Pancreas (tissue), 10 donors: ENCODE data around the gene VSX1. TPM values are rescaled to one million over a fixed set of nuclear protein-coding genes. Genes with fewer than 3 reads are reported as not detected.

Source experiments
- ATAC-seq, 4 donors: fragments of 200-7000 bp; cut with Tn5 transposase; one replicate each; pipeline versions ENCODE4 v1.8.0 to v1.9.1; 2020; ENCODE audit warnings: mild to moderate bottlenecking in 4 of 4, moderate library complexity in 4 of 4
- DNase-seq, 6 donors: peaks; one replicate each; pipeline ENCODE4 v3.0.0-alpha.2; 2020
- FAIRE-seq: peaks from 2 replicates; lab custom pipeline; 2012; peaks lifted over from hg19 to GRCh38; lab: Jason Lieb, UNC
- H3K27ac ChIP-seq, 4 donors: fragments of 200-600 bp; sonication (generic); 1 replicate in 3 of 4; 2 replicates in 1 of 4; pipeline versions ENCODE4 v1.5.0 to v1.8.0; 2020
- H3K27me3 ChIP-seq, 4 donors: fragments of 200-600 bp; one replicate each; pipeline ENCODE4 v1.8.0; 2021
- H3K36me3 ChIP-seq, 3 donors: fragments of 200-600 bp; sonication (generic) in 1 of 3; one replicate each; pipeline versions ENCODE4 v1.5.0 to v1.8.0; 2020 to 2021
- H3K4me1 ChIP-seq, 3 donors: fragments of 200-600 bp; one replicate each; pipeline ENCODE4 v1.8.0; 2021
- H3K4me3 ChIP-seq, 4 donors: fragments of 200-600 bp; sonication (generic) in 2 of 4; one replicate each; pipeline versions ENCODE4 v1.5.0 to v1.8.0; 2020 to 2021
- H3K9me3 ChIP-seq, 4 donors: fragments of 200-600 bp; one replicate each; pipeline ENCODE4 v1.8.0; 2021
- CTCF ChIP-seq, 4 donors: fragments of 200-600 bp; sonication (generic) in 3 of 4; IDR thresholded peaks; one replicate each; pipeline versions ENCODE4 v1.5.0 to v1.8.0; 2021; ENCODE audit warnings: antibody characterized with exemption in 4 of 4
- WGBS, 2 donors: extraction: QIAGEN DNeasy Blood & Tissue Kit; methylation state at CpG; one replicate each; pipeline ENCODE4 v1.1.7; 2013; 5-methylcytosine and 5-hydroxymethylcytosine counted together
- intact Hi-C, 3 donors: fragments of 100-400 bp; cut with DNase I; formaldehyde crosslinking; loops; one replicate each; pipeline versions ENCODE4 v1.11.1 to v1.14.2; 2022
- polyA plus RNA-seq, 2 donors: library from polyadenylated mRNA; stranded (reverse); fragments of 200-250 nt; gene quantifications; one replicate each; pipeline ENCODE4 v1.2.3, GENCODE V29; 2013
- total RNA-seq, 6 donors: library from RNA; stranded (reverse); fragmentation: NEBNext Ultra II Directional in 4 of 6; extraction: Animal tissue kit (Norgen Biotek cat#: 25700) in 4 of 6; gene quantifications; one replicate each; pipeline versions ENCODE4 v1.2.1 to v1.2.4, GENCODE V29; 2021 to 2023
- donor health status: healthy with polysubstance abuse.
- donor health status: DM: no; HTN: no; CAD: no; lungs with moderate emphysema.
- donor health status: DM: no; HTN: no; CAD: no.
- donor health status: control.
- donor health status: control.
- donor health status: Bipolar disorder and iron deficiency.
- donor health status: DM: yes; HTN: yes; CAD: no.
- donor health status: DM: no; HTN: no; CAD: no.
- donor health status: DM: no; HTN: no; CAD: no.
- donor health status: DM: yes; HTN: yes; CAD: no.

Gene VSX1
- total and polyA plus RNA-seq, 8 donors = 0.08 to 0.77 (median 0.23) TPM

GRCh38 chr20:25033924-25034300 is 48.0 kb downstream of the VSX1 start:
- H3K36me3 ChIP-seq = peaks cover 0 to 15% (median 0%) of the 10 kb centered on the region in 3 donors
- peak in 2 of 6 donors; percentile 12 to 29 for DNase-seq
- no peak for TF ChIP-seq CTCF (IDR thresholded peaks at IDR 0.05)
- H3K27me3 ChIP-seq = no peaks in the 10 kb centered on the region
- no peaks in the 10 kb centered on the region for H3K9me3 ChIP-seq
- peak overlapping the region; percentile 48 to 80 (median 74) for H3K27ac ChIP-seq
- H3K4me1 ChIP-seq = peaks cover 53 to 60% (median 59%) of the 10 kb centered on the region in 3 donors
- peak; percentile 3 to 26 (median 10) for ATAC-seq
- no peak overlapping the region for H3K4me3 ChIP-seq
- intact Hi-C loops = no loop called here
- no peak for FAIRE-seq
- 10 to 15% methylated on average over 3 of the region's 3 CpGs for WGBS, 2 donors

GRCh38 chr20:25033265-25033923 is 48.5 kb downstream of the VSX1 start:
- Histone ChIP-seq H3K27ac (peak overlapping the region; percentile 48 to 80 (median 74)), H3K4me3 (no peak overlapping the region), H3K4me1 (peaks cover 47 to 54% (median 54%) of the 10 kb centered on the region in 3 donors), H3K9me3 (no peaks in the 10 kb centered on the region), H3K36me3 (peaks cover 0 to 20% (median 0%) of the 10 kb centered on the region in 3 donors), H3K27me3 (no peaks in the 10 kb centered on the region)
- WGBS, 2 donors = 13 to 21% methylated on average over 6 of the region's 6 CpGs
- ATAC-seq (peak; percentile 57 to 72 (median 64)), DNase-seq (peak in 1 of 6 donors; percentile 20), FAIRE-seq (no peak)
- no peak for TF ChIP-seq CTCF (IDR thresholded peaks at IDR 0.05)
- intact Hi-C loops = no loop called here

- TF ChIP-seq CTCF (IDR thresholded peaks at IDR 0.05) = no peak
- Histone ChIP-seq H3K36me3 (peaks cover 0 to 23% (median 0%) of the 10 kb centered on the region in 3 donors), H3K27ac (peak overlapping the region; percentile 48 to 80 (median 74)), H3K9me3 (no peaks in the 10 kb centered on the region), H3K4me1 (peaks cover 40 to 47% (median 47%) of the 10 kb centered on the region in 3 donors), H3K4me3 (no peak overlapping the region), H3K27me3 (no peaks in the 10 kb centered on the region)
- FAIRE-seq (no peak), ATAC-seq (peak; percentile 65 to 80 (median 78)), DNase-seq (peak in 5 of 6 donors; percentile 53 to 70 (median 66))
- WGBS, 2 donors = 38 to 47% methylated on average over 29 of the region's 29 CpGs
- intact Hi-C loops = no loop called here
These were observed 49.3 kb downstream of the VSX1 start for GRCh38 chr20:25032478-25033264.

- no peak for TF ChIP-seq CTCF (IDR thresholded peaks at IDR 0.05)
- Histone ChIP-seq H3K36me3 (peaks cover 0 to 23% (median 0%) of the 10 kb centered on the region in 3 donors), H3K9me3 (no peaks in the 10 kb centered on the region), H3K27ac (peak overlapping the region; percentile 48 to 80 (median 74)), H3K27me3 (no peaks in the 10 kb centered on the region), H3K4me1 (peaks cover 40 to 41% (median 41%) of the 10 kb centered on the region in 3 donors), H3K4me3 (no peak overlapping the region)
- FAIRE-seq (no peak), ATAC-seq (peak in 1 of 4 donors; percentile 7), DNase-seq (peak in 2 of 6 donors; percentile 18 to 45)
- intact Hi-C loops = no loop called here
- WGBS, 2 donors = 79 to 85% methylated on average over 16 of the region's 16 CpGs
These were observed 49.9 kb downstream of the VSX1 start for GRCh38 chr20:25032065-25032477.
